ENCODE results near the gene SYNGR2.
"Not testable (repeated sequence)": the region's sequence is repeated elsewhere in the genome, so short reads cannot be mapped to it uniquely, and the experiment has no call there.

The SYNGR2 gene

GRCh38 chr17:78171591-78172248 is 3.3 kb downstream of the SYNGR2 start:
- not testable (repeated sequence) for DNase-seq (ENCODE audit: low read depth in 2 of 2)

- no peak for DNase-seq (ENCODE audit: low read depth in 2 of 2)
These were observed 4.1 kb downstream of the SYNGR2 start for GRCh38 chr17:78172249-78173051.

- no peak for DNase-seq (ENCODE audit: low read depth in 2 of 2)
These were observed 4.8 kb downstream of the SYNGR2 start for GRCh38 chr17:78173097-78173715.

- DNase-seq (ENCODE audit: low read depth in 2 of 2) = no peak
These were observed 6.0 kb downstream of the SYNGR2 start for GRCh38 chr17:78174346-78174869.

- no peak for DNase-seq (ENCODE audit: low read depth in 2 of 2)
These were observed 6.7 kb downstream of the SYNGR2 start for GRCh38 chr17:78174870-78175642.

- no peak for DNase-seq (ENCODE audit: low read depth in 2 of 2)
These were observed 7.2 kb downstream of the SYNGR2 start for GRCh38 chr17:78175643-78175981.

- DNase-seq (ENCODE audit: low read depth in 2 of 2) = peak; percentile 62 to 63
These were observed 8.2 kb downstream of the SYNGR2 start for GRCh38 chr17:78176548-78177025.

- DNase-seq (ENCODE audit: low read depth in 2 of 2) = no peak
These were observed 11.0 kb downstream of the SYNGR2 start for GRCh38 chr17:78179372-78179771.

- no peak for DNase-seq (ENCODE audit: low read depth in 2 of 2)
These were observed 11.7 kb downstream of the SYNGR2 start for GRCh38 chr17:78180083-78180482.

- no peak for DNase-seq (ENCODE audit: low read depth in 2 of 2)
These were observed 12.1 kb downstream of the SYNGR2 start for GRCh38 chr17:78180508-78180907.

GRCh38 chr17:78182504-78182903 is 14.1 kb downstream of the SYNGR2 start:
- DNase-seq (ENCODE audit: low read depth in 2 of 2) = no peak

GRCh38 chr17:78183916-78184315 is 15.5 kb downstream of the SYNGR2 start:
- DNase-seq (ENCODE audit: low read depth in 2 of 2) = no peak

GRCh38 chr17:78184351-78184750 is 16.0 kb downstream of the SYNGR2 start:
- no peak for DNase-seq (ENCODE audit: low read depth in 2 of 2)

GRCh38 chr17:78184868-78185267 is 16.5 kb downstream of the SYNGR2 start:
- DNase-seq (ENCODE audit: low read depth in 2 of 2) = no peak

GRCh38 chr17:78185981-78186691 is 17.8 kb downstream of the SYNGR2 start:
- no peak for DNase-seq (ENCODE audit: low read depth in 2 of 2)

- DNase-seq (ENCODE audit: low read depth in 2 of 2) = peak; percentile 95 to 96
These were observed 18.6 kb downstream of the SYNGR2 start, which contains the start of the genes AFMID and TK1 for GRCh38 chr17:78186692-78187595. AFMID (plus strand) TSS chr17:78187362; CDS start chr17:78187371, 9 bp downstream. TK1 (minus strand) TSS chr17:78187052; CDS start chr17:78186994, 58 bp downstream.

- DNase-seq (ENCODE audit: low read depth in 2 of 2) = no peak
These were observed 28.3 kb downstream of the SYNGR2 start for GRCh38 chr17:78196716-78197115.

- DNase-seq (ENCODE audit: low read depth in 2 of 2) = no peak
These were observed 28.9 kb downstream of the SYNGR2 start for GRCh38 chr17:78197147-78197832.

- no peak for DNase-seq (ENCODE audit: low read depth in 2 of 2)
These were observed 32.1 kb downstream of the SYNGR2 start for GRCh38 chr17:78200451-78200850.
